Measurements from ENCODE around the gene CHD6.

The CHD6 gene

DNA sequence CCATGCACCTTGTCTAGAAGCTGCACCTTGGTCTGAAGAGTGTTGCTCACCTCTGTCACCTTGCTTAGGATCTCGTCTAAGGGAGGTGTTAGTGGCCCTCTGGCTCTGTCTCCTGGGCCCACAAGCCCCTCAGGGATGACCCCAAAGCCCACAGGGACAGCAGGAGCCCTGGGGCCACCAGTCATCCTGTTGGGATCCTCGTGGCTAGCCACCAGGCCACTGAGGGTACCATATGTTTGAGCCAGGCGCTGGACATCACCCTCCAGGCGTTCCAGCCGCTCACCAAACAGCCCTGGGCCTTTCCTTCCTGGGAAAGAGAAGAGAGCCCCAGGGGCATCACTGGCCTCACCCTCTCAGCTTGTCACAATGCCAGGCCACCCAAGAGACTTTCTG, 255.4 kb downstream of the CHD6 start:
- no peak for FAIRE-seq

GRCh38 chr20:41361757-41362747, 256.1 kb downstream of the CHD6 start:
- FAIRE-seq, result no peak

GRCh38 chr20:41360831-41361756, 257.1 kb downstream of the CHD6 start:
- FAIRE-seq, result no peak

DNA sequence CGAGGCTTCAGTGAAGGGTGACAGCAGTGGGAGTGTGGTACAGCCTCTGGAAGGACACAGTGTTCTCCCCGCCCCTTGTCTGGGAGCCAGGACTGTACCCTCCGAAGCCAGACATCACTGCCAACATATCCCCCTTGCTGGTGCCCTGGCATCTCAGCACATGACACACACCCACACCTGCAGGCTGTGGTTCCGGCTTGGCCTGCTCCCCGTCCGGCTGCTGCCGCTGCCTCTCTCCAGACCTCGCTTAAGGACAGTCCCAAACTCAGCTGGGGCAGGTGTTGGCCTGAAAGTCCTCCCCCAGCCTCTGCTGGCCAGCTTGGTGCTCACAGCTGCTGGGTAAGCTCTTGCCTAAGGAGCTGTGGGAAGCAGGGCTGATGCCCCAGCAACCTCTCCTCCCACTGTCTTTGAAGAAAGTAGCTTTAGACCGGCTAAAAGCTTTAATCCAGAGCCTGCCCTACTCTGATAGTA, 258.6 kb downstream of the CHD6 start:
- no peak for FAIRE-seq

GRCh38 chr20:41358717-41359116, 259.5 kb downstream of the CHD6 start:
- FAIRE-seq, result no peak

- FAIRE-seq, result no peak
Measured at GRCh38 chr20:41358230-41358629, 259.9 kb downstream of the CHD6 start.

GRCh38 chr20:41357424-41358163, 260.6 kb downstream of the CHD6 start:
- no peak for FAIRE-seq

DNA sequence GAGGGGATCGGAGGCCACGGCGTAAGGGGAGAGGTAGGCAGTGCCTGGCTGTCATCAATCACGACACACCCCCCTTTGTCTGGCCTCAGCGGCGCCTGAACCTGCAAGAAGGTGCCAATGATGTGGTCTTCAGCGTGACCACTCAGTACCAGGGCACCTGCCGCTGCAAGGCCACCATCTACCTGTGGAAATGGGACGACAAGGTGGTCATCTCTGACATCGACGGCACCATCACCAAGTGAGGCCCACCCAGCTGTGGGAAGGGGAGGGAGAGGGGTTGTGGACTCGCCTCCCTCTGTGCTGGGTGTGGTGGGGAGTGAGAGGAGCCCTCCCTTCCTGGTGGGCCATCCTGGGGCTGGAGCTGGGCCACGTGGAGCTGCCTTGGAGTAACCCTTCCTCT, 261.2 kb downstream of the CHD6 start:
- no peak for FAIRE-seq

GRCh38 chr20:41355598-41356203, 262.5 kb downstream of the CHD6 start:
- FAIRE-seq, result no peak

GRCh38 chr20:41355192-41355591, 263.0 kb downstream of the CHD6 start:
- FAIRE-seq, result no peak

DNA sequence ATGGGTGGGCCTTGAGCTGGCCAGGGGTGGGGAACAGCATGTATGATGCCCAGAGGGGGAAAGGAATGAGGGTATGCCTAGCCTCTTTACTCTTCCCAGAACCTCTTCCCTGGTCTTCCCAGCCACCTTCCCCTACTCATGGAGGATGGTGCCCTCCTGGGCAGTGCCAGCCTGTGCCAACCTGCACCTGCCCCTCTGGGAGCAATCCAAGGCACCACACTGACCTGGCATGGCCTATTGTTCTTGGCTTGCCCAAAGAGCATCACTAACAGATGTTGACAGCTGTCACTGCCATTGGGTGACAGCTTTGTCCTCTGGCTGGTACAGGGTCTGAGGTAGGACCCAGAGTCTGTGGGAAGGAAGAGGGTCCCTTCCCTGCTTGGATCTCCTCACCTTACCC, 264.6 kb downstream of the CHD6 start:
- no peak for FAIRE-seq

DNA sequence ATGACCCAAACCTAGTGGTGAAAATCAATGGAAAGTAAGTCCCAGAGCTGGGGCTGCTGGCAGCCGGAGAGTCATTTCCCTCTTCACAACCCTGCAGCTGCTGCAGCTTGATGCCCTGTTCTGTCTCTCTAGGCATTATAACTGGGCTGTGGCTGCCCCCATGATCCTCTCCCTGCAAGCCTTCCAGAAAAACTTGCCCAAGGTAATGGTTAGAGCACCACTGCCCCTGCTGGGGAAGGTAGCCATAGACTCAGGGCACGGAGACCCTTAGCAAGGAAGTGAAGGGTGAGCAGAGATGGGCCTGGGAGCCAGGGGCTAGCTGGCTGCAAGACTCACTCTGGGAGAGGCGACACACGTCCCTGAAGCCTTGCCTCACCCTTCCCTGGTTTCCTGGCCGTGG, 265.5 kb downstream of the CHD6 start:
- no peak for FAIRE-seq

- FAIRE-seq, result no peak
Measured at GRCh38 chr20:41352106-41352505, 266.1 kb downstream of the CHD6 start.
